CD4-positive, alpha-beta T cell treated with Interleukin-15 for 1 hour (primary cell): ENCODE measurements around the gene AP4E1.
"Not testable (repeated sequence)": the region's sequence is repeated elsewhere in the genome, so short reads cannot be mapped to it uniquely, and the experiment has no call there.

Experiments used
- DNase-seq: peaks from one replicate; pipeline ENCODE4 v3.0.0-alpha.2; 2020

The AP4E1 gene

DNA sequence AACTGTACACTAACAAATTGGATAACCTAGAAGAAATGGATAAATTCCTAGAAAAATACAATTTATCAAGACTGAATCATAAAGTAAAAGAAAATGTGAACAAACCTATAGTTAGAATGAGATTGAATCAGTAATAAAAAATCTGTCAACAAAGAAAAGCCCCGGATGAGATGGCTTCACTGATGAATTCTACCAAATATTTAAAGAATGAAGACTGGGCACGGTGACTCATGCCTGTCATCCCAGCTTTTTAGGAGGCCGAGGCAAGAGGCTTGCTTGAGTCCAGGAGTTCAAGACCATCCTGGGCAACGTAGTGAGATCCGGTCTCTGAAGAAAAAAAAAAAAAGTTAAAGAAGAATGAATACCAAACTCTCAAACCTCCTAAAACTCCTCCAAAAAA is 17.7 kb upstream of the AP4E1 start:
- DNase-seq = no peak

- DNase-seq = no peak
Measured at GRCh38 chr15:50891159-50891558, 17.3 kb upstream of the AP4E1 start.

DNA sequence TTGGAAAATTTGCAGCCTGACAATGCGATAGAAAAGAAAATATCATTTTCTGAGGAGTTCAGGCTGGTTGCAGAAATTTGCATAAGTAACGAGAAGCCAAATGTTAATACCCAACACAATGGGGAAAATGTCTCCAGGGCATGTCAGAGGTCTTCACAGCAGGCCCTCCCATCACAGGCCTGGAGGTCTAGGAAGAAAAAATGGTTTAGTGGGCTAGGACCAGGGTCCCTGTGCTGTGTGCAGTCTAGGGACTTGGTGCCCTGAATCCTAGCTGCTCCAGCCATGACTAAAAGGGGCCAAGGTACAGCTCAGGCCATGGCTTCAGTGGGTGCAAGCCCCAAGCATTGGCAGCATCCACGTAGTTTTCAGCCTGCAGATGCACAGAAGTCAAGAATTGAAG is 14.5 kb upstream of the AP4E1 start:
- no peak for DNase-seq

- not testable (repeated sequence) for DNase-seq
Measured at GRCh38 chr15:50901390-50901789, 7.1 kb upstream of the AP4E1 start.

DNA sequence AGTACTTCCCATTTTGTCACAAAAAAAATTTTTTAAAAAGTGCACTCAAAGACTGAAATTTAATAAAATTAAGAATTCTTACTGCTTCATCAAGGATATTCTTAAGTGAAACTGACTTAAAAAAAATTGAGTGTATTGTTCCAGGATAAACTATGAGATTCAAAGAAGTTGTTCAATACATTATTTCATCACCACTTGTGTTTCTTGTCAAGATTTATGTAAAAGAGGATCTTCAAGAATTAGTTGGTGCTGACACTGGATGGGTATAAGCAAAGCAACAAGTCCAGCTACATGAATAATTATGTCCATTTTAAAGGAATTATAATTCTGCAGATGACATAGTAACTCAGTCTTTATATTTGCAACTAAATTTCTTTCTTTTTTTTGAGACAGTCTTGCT is 4.3 kb upstream of the AP4E1 start:
- DNase-seq = no peak

DNA sequence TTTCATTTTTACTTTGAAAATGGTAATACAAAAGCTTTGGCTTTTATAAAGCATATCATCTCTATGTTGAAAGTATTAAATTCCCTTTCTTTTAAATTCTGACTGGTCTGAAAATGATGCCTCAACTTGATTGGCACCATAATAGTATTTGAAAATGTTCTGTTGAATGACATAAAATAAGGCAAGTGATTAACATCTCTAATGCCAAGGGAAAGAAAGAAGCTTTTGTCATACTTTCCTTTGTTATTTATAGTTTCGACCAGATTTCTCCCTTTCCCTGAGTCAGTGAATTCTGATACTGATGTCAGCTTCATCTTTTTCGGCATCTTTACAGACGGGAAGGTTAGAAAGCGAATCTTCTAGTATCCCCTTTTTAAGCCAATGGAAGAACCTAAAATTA is 3.4 kb upstream of the AP4E1 start:
- DNase-seq = no peak

GRCh38 chr15:50906954-50907600 is 1.4 kb upstream of the AP4E1 start:
- DNase-seq = peak; percentile 84

- DNase-seq = peak; percentile 50
Measured at GRCh38 chr15:50907601-50908208, 778 bp upstream of the AP4E1 start.

- DNase-seq = no peak
Measured at GRCh38 chr15:50909010-50909317, 481 bp downstream of the AP4E1 start.

GRCh38 chr15:50910426-50910795 is 1.9 kb downstream of the AP4E1 start:
- not testable (repeated sequence) for DNase-seq

GRCh38 chr15:50911001-50911400 is 2.5 kb downstream of the AP4E1 start:
- no peak for DNase-seq

DNA sequence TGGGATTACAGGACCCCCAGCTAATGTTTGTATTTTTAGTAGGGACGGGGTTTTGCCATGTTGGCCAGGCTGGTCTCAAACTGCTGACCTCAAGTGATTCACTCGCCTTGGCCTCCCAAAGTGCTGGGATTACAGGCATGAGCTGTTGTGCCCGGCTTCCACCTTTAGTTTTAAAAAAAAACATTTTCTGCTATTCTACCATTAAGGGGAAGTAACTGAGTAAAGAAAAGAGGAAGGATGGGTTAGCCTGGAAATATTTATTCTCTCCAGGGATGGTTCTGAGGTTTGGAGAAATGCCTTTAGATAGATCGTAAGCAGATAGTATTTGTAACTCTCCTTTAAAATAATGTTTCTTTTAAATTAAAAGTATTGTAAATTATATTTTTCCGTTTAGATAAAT is 3.1 kb downstream of the AP4E1 start:
- DNase-seq = no peak

- no peak for DNase-seq
Measured at GRCh38 chr15:50916400-50916799, 7.9 kb downstream of the AP4E1 start.

- not testable (repeated sequence) for DNase-seq
Measured at GRCh38 chr15:50919359-50919758, 10.9 kb downstream of the AP4E1 start.

GRCh38 chr15:50925281-50925680 is 16.8 kb downstream of the AP4E1 start:
- DNase-seq = no peak

DNA sequence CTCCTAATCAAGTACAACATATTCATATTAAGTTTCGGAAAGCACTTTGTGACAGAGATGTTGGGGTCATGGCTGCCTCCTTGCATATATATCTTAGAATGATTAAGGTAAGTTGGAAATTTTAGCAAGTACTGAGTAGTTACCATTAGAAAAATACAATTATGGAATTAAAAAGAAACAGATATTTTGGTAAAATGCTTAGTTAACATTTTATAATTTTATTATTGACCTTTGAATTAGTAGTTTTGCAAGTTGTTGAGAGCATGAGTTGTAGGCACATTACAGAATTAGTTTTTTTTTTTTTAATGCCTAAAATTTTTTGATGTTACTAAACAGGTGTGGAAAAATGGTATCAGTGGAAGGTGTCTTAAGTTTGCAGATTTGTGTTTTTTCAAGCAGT is 20.6 kb downstream of the AP4E1 start:
- no peak for DNase-seq

- no peak for DNase-seq
Measured at GRCh38 chr15:50930792-50931191, 22.3 kb downstream of the AP4E1 start.

- DNase-seq = no peak
Measured at GRCh38 chr15:50933341-50933740, 24.9 kb downstream of the AP4E1 start.

- DNase-seq = no peak
Measured at GRCh38 chr15:50938525-50938924, 30.0 kb downstream of the AP4E1 start.

GRCh38 chr15:50939911-50940310 is 31.4 kb downstream of the AP4E1 start:
- no peak for DNase-seq

DNA sequence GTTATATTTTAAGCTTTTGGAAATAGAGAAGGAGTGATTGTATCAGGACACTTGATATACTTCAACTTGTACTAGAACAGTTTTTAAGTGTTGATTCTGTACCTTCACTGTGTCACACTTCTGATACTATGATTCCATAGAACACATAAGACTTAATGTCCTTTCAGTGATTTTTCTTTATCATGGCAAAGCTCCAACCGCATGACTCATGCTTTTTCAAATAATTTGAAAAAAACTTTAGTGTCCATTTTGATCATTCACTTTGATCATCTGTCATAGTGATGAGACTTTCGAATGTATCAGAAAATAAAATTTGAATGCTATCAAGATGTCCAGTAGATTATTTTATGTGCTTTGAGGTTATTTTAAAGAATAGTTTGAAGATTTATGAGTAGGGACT is 32.0 kb downstream of the AP4E1 start:
- DNase-seq = no peak

DNA sequence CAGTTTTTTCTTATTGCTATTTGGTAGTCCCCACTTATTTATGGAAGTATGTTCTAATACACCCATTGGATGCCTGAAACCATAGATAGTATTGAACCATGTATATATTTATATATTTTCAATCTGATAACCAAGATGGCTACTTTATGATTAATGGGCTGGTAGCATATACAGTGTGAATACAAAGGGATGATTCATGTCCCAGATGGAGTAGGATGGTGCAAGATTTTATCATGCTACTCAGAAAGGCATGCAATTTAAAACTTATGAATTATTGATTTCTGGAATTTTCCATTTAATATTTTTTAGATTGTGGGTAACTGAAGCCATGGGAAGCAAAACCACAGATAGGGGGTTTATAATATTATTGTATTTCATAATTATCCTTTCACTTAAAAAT is 35.2 kb downstream of the AP4E1 start:
- DNase-seq = no peak

DNA sequence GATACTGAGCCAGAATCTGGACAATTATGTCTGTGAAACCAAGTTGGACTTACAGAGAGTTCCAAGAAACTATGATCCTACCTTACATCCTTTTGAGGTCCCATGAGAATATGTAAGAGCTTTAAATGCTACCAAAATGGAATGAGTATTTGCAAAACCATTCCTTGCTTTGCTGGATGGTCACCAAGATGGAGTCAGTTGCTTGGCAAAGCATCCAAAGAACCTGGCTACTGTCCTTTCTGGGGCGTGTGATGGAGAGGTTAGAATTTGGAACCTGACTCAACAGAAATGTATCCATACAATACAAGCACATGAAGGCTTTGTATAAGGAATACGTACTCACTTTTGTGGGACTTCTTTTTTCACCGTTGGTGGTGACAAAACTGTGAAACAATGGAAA is 36.2 kb downstream of the AP4E1 start:
- no peak for DNase-seq

GRCh38 chr15:50945725-50946124 is 37.2 kb downstream of the AP4E1 start:
- no peak for DNase-seq

- not testable (repeated sequence) for DNase-seq
Measured at GRCh38 chr15:50950745-50951144, 42.3 kb downstream of the AP4E1 start.
